ENCODE data around the gene STEAP1. TPM values are rescaled to one million over a fixed set of nuclear protein-coding genes. Genes with fewer than 3 reads are reported as not detected.
"Not testable (repeated sequence)": the region's sequence is repeated elsewhere in the genome, so short reads cannot be mapped to it uniquely, and the experiment has no call there.

Gene STEAP1
- total RNA-seq, 1 experiment from 2014 or later: 213 TPM

DNA sequence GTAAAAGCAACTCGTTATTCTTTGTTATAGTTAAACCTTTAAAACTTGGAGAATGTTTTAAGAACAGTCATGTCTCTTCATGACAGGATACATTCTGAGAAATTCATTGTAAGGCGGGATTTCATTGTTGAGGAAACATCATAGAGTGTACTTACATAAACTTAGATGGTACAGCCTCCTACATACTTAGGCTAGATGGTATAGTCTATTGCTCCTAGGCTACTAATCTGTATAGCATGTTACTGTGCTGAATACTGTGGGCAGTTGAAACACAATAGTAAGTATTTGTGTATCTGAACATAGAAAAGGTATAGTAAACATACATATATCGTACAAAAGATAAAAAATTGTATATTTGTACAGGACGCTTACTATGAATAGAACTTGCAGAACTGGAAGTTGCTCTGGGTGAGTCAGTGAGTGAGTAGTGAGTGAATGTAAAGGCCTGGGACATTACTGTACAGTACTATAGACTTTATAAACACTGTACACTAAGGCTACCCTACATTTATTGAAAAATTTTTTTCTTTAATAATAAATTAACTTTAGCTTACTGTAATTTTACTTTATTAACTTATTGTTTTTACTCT, 3.6 kb downstream of the STEAP1 start:
- POLR2A ChIA-PET (ENCODE audit: low non-redundant PET); CTCF ChIA-PET; BruUV-seq (replicated peaks); H3K9me3 ChIP-seq (ENCODE audit: low read depth, low read length, poor library complexity, severe bottlenecking); H3K27me3 ChIP-seq (replicated peaks; ENCODE audit: insufficient read depth, low read depth, low read length, poor library complexity); H3K4me1 ChIP-seq (ENCODE audit: insufficient read depth, low read length, poor library complexity, severe bottlenecking): not testable (repeated sequence)
- DNase-seq (ENCODE audit: low spot score): peak; percentile 42
- intact Hi-C loops (cut with micrococcal nuclease; ENCODE audit: unreplicated experiment): loop anchor here (2.0 to 10.0 kb wide), 4 partner anchors 51 to 467 kb away; partner anchors contain the start of gene CDK14
- Histone ChIP-seq H3K4me3 (ENCODE audit: low read depth, low read length, poor library complexity, severe bottlenecking) (peak overlapping the region; percentile 90), H3K27ac (ENCODE audit: low read depth, low read length, poor library complexity, severe bottlenecking) (peak overlapping the region; percentile 98), H3K36me3 (ENCODE audit: insufficient read depth, low read length, poor library complexity, severe bottlenecking) (peaks cover 37% of the 10 kb centered on the region)

DNA sequence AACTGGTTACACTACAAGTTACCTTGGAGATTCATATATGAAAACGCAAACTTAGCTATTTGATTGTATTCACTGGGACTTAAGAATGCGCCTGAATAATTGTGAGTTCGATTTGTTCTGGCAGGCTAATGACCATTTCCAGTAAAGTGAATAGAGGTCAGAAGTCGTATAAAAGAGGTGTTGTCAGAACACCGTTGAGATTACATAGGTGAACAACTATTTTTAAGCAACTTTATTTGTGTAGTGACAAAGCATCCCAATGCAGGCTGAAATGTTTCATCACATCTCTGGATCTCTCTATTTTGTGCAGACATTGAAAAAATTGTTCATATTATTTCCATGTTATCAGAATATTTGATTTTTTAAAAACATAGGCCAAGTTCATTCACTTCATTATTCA, 9.3 kb downstream of the STEAP1 start:
- POLR2A ChIA-PET (ENCODE audit: low non-redundant PET): no interaction called here
- BruUV-seq (replicated peaks): no TSS peak

DNA sequence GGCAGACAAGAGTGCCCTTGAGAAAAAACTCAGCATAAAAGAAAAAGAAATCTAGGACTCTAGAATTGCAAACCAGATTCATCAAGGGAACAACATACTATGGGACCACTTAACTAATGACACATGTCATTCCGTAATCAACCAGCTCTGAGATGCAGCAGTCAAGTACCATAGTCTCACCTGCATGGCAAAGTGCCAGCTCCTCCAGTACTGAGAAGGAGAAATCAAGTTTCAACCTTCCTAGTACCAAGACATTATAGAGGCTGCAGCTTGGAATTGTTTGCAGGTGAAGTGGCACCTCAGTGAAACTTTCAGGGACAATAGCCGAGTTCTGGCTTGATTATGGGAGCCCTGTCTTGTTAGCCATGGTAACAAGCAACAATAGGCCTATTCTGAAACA, 11.5 kb downstream of the STEAP1 start:
- intact Hi-C loops (cut with micrococcal nuclease; ENCODE audit: unreplicated experiment): no loop called here
- H3K4me1 ChIP-seq (ENCODE audit: insufficient read depth, low read length, poor library complexity, severe bottlenecking): no peaks in the 10 kb centered on the region
- no peaks in the 10 kb centered on the region for H3K27me3 ChIP-seq (replicated peaks; ENCODE audit: insufficient read depth, low read depth, low read length, poor library complexity)
- H3K9me3 ChIP-seq (ENCODE audit: low read depth, low read length, poor library complexity, severe bottlenecking): peaks cover 10% of the 10 kb centered on the region
- H3K4me3 ChIP-seq (ENCODE audit: low read depth, low read length, poor library complexity, severe bottlenecking): no peak overlapping the region
- TF ChIP-seq, protein P1, sequence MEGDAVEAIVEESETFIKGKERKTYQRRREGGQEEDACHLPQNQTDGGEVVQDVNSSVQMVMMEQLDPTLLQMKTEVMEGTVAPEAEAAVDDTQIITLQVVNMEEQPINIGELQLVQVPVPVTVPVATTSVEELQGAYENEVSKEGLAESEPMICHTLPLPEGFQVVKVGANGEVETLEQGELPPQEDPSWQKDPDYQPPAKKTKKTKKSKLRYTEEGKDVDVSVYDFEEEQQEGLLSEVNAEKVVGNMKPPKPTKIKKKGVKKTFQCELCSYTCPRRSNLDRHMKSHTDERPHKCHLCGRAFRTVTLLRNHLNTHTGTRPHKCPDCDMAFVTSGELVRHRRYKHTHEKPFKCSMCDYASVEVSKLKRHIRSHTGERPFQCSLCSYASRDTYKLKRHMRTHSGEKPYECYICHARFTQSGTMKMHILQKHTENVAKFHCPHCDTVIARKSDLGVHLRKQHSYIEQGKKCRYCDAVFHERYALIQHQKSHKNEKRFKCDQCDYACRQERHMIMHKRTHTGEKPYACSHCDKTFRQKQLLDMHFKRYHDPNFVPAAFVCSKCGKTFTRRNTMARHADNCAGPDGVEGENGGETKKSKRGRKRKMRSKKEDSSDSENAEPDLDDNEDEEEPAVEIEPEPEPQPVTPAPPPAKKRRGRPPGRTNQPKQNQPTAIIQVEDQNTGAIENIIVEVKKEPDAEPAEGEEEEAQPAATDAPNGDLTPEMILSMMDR (conservative IDR thresholded peaks at IDR 0.05; ENCODE audit: low read depth, low read length): no peak
- TF ChIP-seq EZH2 (IDR thresholded peaks at IDR 0.05; ENCODE audit: borderline replicate concordance, low read depth, low read length, poor library complexity, severe bottlenecking): no peak
- ChIA-PET POLR2A (ENCODE audit: low non-redundant PET) (no interaction called here), CTCF (no interaction called here)
- H3K36me3 ChIP-seq (ENCODE audit: insufficient read depth, low read length, poor library complexity, severe bottlenecking): peaks cover 50% of the 10 kb centered on the region
- no peak for DNase-seq (ENCODE audit: low spot score)
- H3K27ac ChIP-seq (ENCODE audit: low read depth, low read length, poor library complexity, severe bottlenecking): no peak overlapping the region
- no TSS peak for BruUV-seq (replicated peaks)

More for the DNA sequence above, 9.3 kb downstream of the STEAP1 start:
- Histone ChIP-seq H3K9me3 (ENCODE audit: low read depth, low read length, poor library complexity, severe bottlenecking) (no peaks in the 10 kb centered on the region), H3K27ac (ENCODE audit: low read depth, low read length, poor library complexity, severe bottlenecking) (no peak overlapping the region), H3K4me3 (ENCODE audit: low read depth, low read length, poor library complexity, severe bottlenecking) (no peak overlapping the region), H3K36me3 (ENCODE audit: insufficient read depth, low read length, poor library complexity, severe bottlenecking) (peaks cover 67% of the 10 kb centered on the region), H3K4me1 (ENCODE audit: insufficient read depth, low read length, poor library complexity, severe bottlenecking) (no peaks in the 10 kb centered on the region), H3K27me3 (replicated peaks; ENCODE audit: insufficient read depth, low read depth, low read length, poor library complexity) (no peaks in the 10 kb centered on the region)
- CTCF ChIA-PET: no interaction called here
- no peak for TF ChIP-seq EZH2 (IDR thresholded peaks at IDR 0.05; ENCODE audit: borderline replicate concordance, low read depth, low read length, poor library complexity, severe bottlenecking)
- TF ChIP-seq, protein P1 (conservative IDR thresholded peaks at IDR 0.05; ENCODE audit: low read depth, low read length): no peak
- intact Hi-C loops (cut with micrococcal nuclease; ENCODE audit: unreplicated experiment): no loop called here
- no peak for DNase-seq (ENCODE audit: low spot score)

DNA sequence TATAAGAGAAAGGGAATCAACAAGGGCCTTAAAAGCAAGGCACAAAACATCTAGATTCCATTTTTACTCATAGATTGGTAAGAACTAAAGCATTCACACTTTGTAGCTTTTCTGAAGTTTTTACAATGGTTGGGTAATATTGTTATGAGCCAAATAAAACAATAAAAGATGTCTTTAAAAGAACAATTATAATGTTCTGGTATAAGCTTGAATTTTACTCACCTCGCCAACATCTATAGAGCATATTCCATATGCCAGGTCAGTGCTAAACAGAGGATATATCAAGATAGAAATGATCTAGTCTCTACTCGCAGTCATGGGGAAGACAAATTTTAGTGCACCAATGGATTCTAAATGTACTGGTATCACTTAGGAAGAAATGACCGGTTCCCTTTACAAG, 11.9 kb downstream of the STEAP1 start:
- intact Hi-C loops (cut with micrococcal nuclease; ENCODE audit: unreplicated experiment): no loop called here
- Histone ChIP-seq H3K27me3 (replicated peaks; ENCODE audit: insufficient read depth, low read depth, low read length, poor library complexity) (no peaks in the 10 kb centered on the region), H3K9me3 (ENCODE audit: low read depth, low read length, poor library complexity, severe bottlenecking) (peaks cover 10% of the 10 kb centered on the region), H3K4me3 (ENCODE audit: low read depth, low read length, poor library complexity, severe bottlenecking) (no peak overlapping the region), H3K36me3 (ENCODE audit: insufficient read depth, low read length, poor library complexity, severe bottlenecking) (peaks cover 46% of the 10 kb centered on the region), H3K4me1 (ENCODE audit: insufficient read depth, low read length, poor library complexity, severe bottlenecking) (no peaks in the 10 kb centered on the region), H3K27ac (ENCODE audit: low read depth, low read length, poor library complexity, severe bottlenecking) (no peak overlapping the region)
- TF ChIP-seq EZH2 (IDR thresholded peaks at IDR 0.05; ENCODE audit: borderline replicate concordance, low read depth, low read length, poor library complexity, severe bottlenecking): no peak
- TF ChIP-seq, protein P1 (conservative IDR thresholded peaks at IDR 0.05; ENCODE audit: low read depth, low read length): no peak
- POLR2A ChIA-PET (ENCODE audit: low non-redundant PET): no interaction called here
- BruUV-seq (replicated peaks): no TSS peak
- CTCF ChIA-PET: no interaction called here
- DNase-seq (ENCODE audit: low spot score): no peak
